ENCODE data around the gene RNASEH2A. TPM values are rescaled to one million over a fixed set of nuclear protein-coding genes. Genes with fewer than 3 reads are reported as not detected.

The RNASEH2A gene
- total and polyA plus RNA-seq, 2 of the 13 experiments (the other 11 are each of a cell fraction or from before 2014, with no cell fraction given), result 25.1 to 35.8 TPM

DNA sequence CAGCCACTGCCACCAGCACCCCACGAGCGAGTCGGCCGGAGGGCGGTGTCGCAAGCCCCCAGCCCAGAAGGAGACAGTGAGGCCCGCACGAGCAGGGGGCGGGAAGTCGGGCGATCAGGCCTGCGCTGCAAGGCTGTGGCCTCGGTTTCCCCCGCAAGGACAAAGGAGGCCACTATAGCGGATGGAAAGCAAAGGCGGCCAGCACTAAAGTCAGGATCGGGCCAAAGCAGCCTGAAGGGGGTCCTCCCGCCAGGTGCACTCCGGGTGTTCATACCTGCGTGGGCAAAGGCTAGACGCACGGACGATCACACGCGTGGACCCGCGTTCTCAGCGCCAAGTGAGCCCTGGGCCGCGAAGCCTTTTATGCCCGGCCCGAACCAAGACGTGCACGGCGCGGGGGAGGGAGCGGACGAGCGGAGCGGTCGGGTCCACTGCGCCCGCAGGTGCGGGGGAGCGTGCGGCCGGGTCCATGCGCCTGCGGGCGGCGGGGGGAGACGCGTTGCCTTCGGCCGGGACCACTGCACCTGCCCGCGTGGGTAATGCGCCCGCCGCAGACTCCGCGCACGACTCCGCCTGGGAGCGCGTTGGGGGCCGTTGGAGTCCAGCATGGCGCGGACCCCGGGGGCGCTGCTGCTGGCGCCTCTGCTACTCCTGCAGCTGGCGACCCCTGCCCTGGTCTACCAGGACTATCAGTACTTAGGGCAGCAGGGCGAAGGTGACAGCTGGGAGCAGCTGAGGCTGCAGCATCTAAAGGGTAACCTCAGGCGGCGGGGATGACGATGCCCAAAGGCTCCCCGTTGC, 4.7 kb upstream of the RNASEH2A start, which contains the start of the genes PRDX2 and THSD8 (continued):
- TF ChIP-seq, protein P1, sequence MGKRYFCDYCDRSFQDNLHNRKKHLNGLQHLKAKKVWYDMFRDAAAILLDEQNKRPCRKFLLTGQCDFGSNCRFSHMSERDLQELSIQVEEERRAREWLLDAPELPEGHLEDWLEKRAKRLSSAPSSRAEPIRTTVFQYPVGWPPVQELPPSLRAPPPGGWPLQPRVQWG (CRISPR knock-in tag; IDR thresholded peaks at IDR 0.05; ENCODE audit: borderline replicate concordance, low read depth), result no peak
- TF ChIP-seq ZNF577 (CRISPR knock-in tag; IDR thresholded peaks at IDR 0.05; ENCODE audit: borderline replicate concordance, low read depth), result no peak
- TF ChIP-seq SRY (CRISPR knock-in tag; IDR thresholded peaks at IDR 0.05), result no peak; the same call in 1 of the 2 replicates
- TF ChIP-seq TAF1 (CRISPR knock-in tag; IDR thresholded peaks at IDR 0.05), result peak; percentile 98
- no peak for TF ChIP-seq MLLT10 (CRISPR knock-in tag; IDR thresholded peaks at IDR 0.05)
- TF ChIP-seq ZUFSP (CRISPR knock-in tag; IDR thresholded peaks at IDR 0.05; ENCODE audit: borderline replicate concordance), result no peak
- no peak; the same call in 1 of the 2 replicates for TF ChIP-seq ZNF839 (CRISPR knock-in tag; IDR thresholded peaks at IDR 0.05; ENCODE audit: borderline replicate concordance)
- TF ChIP-seq, protein P2, sequence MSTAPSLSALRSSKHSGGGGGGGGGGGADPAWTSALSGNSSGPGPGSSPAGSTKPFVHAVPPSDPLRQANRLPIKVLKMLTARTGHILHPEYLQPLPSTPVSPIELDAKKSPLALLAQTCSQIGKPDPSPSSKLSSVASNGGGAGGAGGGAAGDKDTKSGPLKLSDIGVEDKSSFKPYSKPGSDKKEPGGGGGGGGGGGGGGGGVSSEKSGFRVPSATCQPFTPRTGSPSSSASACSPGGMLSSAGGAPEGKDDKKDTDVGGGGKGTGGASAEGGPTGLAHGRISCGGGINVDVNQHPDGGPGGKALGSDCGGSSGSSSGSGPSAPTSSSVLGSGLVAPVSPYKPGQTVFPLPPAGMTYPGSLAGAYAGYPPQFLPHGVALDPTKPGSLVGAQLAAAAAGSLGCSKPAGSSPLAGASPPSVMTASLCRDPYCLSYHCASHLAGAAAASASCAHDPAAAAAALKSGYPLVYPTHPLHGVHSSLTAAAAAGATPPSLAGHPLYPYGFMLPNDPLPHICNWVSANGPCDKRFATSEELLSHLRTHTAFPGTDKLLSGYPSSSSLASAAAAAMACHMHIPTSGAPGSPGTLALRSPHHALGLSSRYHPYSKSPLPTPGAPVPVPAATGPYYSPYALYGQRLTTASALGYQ (CRISPR knock-in tag; IDR thresholded peaks at IDR 0.05), result peak; percentile 67; the same call in 1 of the 2 replicates
- TF ChIP-seq HBP1 (CRISPR knock-in tag; IDR thresholded peaks at IDR 0.05; ENCODE audit: low read depth), result no peak
- TF ChIP-seq RARG (CRISPR knock-in tag; IDR thresholded peaks at IDR 0.05; ENCODE audit: low read depth), result peak; percentile 72; the same call in 1 of the 2 replicates
- TF ChIP-seq NFKBIZ (CRISPR knock-in tag; IDR thresholded peaks at IDR 0.05), result peak; percentile 71
- TF ChIP-seq KAT8 (CRISPR knock-in tag; IDR thresholded peaks at IDR 0.05), result peak; percentile 79
- peak; percentile 92 for TF ChIP-seq ZGPAT (CRISPR knock-in tag; IDR thresholded peaks at IDR 0.05)
- peak; percentile 97; the same call in 1 of the 2 replicates for TF ChIP-seq ZNF607 (CRISPR knock-in tag; IDR thresholded peaks at IDR 0.05; ENCODE audit: borderline replicate concordance)
- no peak; the same call in 1 of the 2 replicates for TF ChIP-seq CENPBD1 (CRISPR knock-in tag; IDR thresholded peaks at IDR 0.05; ENCODE audit: borderline replicate concordance, low read depth)
- TF ChIP-seq TFE3 (CRISPR knock-in tag; IDR thresholded peaks at IDR 0.05), result no peak
- TF ChIP-seq TSC22D2 (CRISPR knock-in tag; IDR thresholded peaks at IDR 0.05; ENCODE audit: borderline replicate concordance), result peak; percentile 19; the same call in 1 of the 2 replicates
- peak; percentile 88 for TF ChIP-seq CBFB (CRISPR knock-in tag; IDR thresholded peaks at IDR 0.05)
- TF ChIP-seq MED1 (CRISPR knock-in tag; IDR thresholded peaks at IDR 0.05), result peak; percentile 73
- TF ChIP-seq TGIF2 (CRISPR knock-in tag; IDR thresholded peaks at IDR 0.05), result no peak
